SK-N-SH treated with all-trans-retinoic acid at 6 μM for 48 hours (cell line): ENCODE results near the gene HPS4.

Experiments
- ATAC-seq: fragments of 200-7000 bp; cut with Tn5 transposase; 3 replicates; pipeline ENCODE4 v1.9.1; 2020; ENCODE audit warnings: mild to moderate bottlenecking, moderate library complexity
- ARNTL ChIP-seq: fragments of 450-650 bp; formaldehyde crosslinking; IDR thresholded peaks from 2 replicates; pipeline ENCODE4 v1.5.0; 2020; ENCODE audit warnings: low read depth, mild to moderate bottlenecking, moderate library complexity, borderline replicate concordance
- BACH2 ChIP-seq: fragments of 250-450 bp; sonication (Bioruptor Pico); IDR thresholded peaks from 2 replicates; pipeline ENCODE4 v1.9.0; 2021; ENCODE audit warnings: mild to moderate bottlenecking, borderline replicate concordance
- CREB5 ChIP-seq: fragments of 250-450 bp; sonication (Bioruptor Pico); IDR thresholded peaks from 2 replicates; pipeline ENCODE4 v1.5.1; 2020; ENCODE audit warnings: low read depth, mild to moderate bottlenecking, moderate library complexity
- CSDC2 ChIP-seq: fragments of 250-450 bp; sonication (Bioruptor Pico); IDR thresholded peaks from 2 replicates; pipeline ENCODE4 v1.5.0; 2020; ENCODE audit warnings: mild to moderate bottlenecking, moderate library complexity
- CSRNP3 ChIP-seq: fragments of 250-450 bp; sonication (Bioruptor Pico); IDR thresholded peaks from 2 replicates; pipeline ENCODE4 v1.5.1; 2021; ENCODE audit warnings: mild to moderate bottlenecking, moderate library complexity
- ESRRG ChIP-seq: fragments of 250-450 bp; sonication (Bioruptor Pico); IDR thresholded peaks from 2 replicates; pipeline ENCODE4 v1.6.1; 2021; ENCODE audit warnings: mild to moderate bottlenecking
- GLIS3 ChIP-seq: fragments of 250-450 bp; sonication (Bioruptor Pico); IDR thresholded peaks from 2 replicates; pipeline ENCODE4 v1.5.0; 2020; ENCODE audit warnings: mild to moderate bottlenecking, moderate library complexity
- ISL1 ChIP-seq: fragments of 250-450 bp; sonication (Bioruptor Pico); IDR thresholded peaks from 2 replicates; pipeline ENCODE4 v2.1.2; 2022; ENCODE audit warnings: mild to moderate bottlenecking, moderate library complexity
- OSR1 ChIP-seq: fragments of 250-450 bp; sonication (Bioruptor Pico); IDR thresholded peaks from 2 replicates; pipeline ENCODE4 v1.8.0; 2022; ENCODE audit warnings: moderate library complexity, mild to moderate bottlenecking, inconsistent platforms
- PATZ1 ChIP-seq: fragments of 250-450 bp; sonication (Bioruptor Pico); IDR thresholded peaks from 2 replicates; pipeline ENCODE4 v1.8.0; 2020; ENCODE audit warnings: mild to moderate bottlenecking, moderate library complexity, borderline replicate concordance
- POU6F1 ChIP-seq: fragments of 250-450 bp; sonication (Bioruptor Pico); IDR thresholded peaks from 2 replicates; pipeline ENCODE4 v1.8.0; 2021; ENCODE audit warnings: low read depth, mild to moderate bottlenecking, moderate library complexity, borderline replicate concordance
- RARB ChIP-seq: fragments of 250-450 bp; sonication (Bioruptor Pico); IDR thresholded peaks from 2 replicates; pipeline ENCODE4 v1.8.0; 2021; ENCODE audit warnings: mild to moderate bottlenecking, moderate library complexity
- SNAI2 ChIP-seq: fragments of 250-450 bp; sonication (Bioruptor Pico); IDR thresholded peaks from 2 replicates; pipeline ENCODE4 v1.5.0; 2020; ENCODE audit warnings: mild to moderate bottlenecking, moderate library complexity
- TCF4 ChIP-seq: fragments of 250-450 bp; sonication (Bioruptor Pico); IDR thresholded peaks from 2 replicates; pipeline ENCODE4 v1.8.0; 2021; ENCODE audit warnings: mild to moderate bottlenecking, moderate library complexity, borderline replicate concordance
- TOX ChIP-seq: fragments of 250-450 bp; sonication (Bioruptor Pico); IDR thresholded peaks from 2 replicates; pipeline ENCODE4 v1.8.0; 2021; ENCODE audit warnings: mild to moderate bottlenecking, moderate library complexity, borderline replicate concordance
- ZC3H10 ChIP-seq: fragments of 250-450 bp; sonication (Bioruptor Pico); IDR thresholded peaks from 2 replicates; pipeline ENCODE4 v1.5.1; 2021; ENCODE audit warnings: mild to moderate bottlenecking, moderate library complexity
- ZFP3 ChIP-seq: fragments of 250-450 bp; sonication (Bioruptor Pico); IDR thresholded peaks from 2 replicates; pipeline ENCODE4 v1.5.0; 2020; ENCODE audit warnings: mild to moderate bottlenecking, moderate library complexity
- ZNF565 ChIP-seq: fragments of 450-650 bp; formaldehyde crosslinking; conservative IDR thresholded peaks from 2 replicates; pipeline ENCODE4 v1.5.0; 2020; ENCODE audit warnings: low read depth, mild to moderate bottlenecking, moderate library complexity
- ZNF70 ChIP-seq: fragments of 450-650 bp; formaldehyde crosslinking; IDR thresholded peaks from 2 replicates; pipeline ENCODE4 v1.5.0; 2020; ENCODE audit warnings: mild to moderate bottlenecking, moderate library complexity
- ZNF8 ChIP-seq: fragments of 450-650 bp; formaldehyde crosslinking; IDR thresholded peaks from 2 replicates; pipeline ENCODE4 v1.5.0; 2020; ENCODE audit warnings: mild to moderate bottlenecking, moderate library complexity

Gene HPS4

GRCh38 chr22:26502688-26503561 lies 19.3 kb upstream of the HPS4 start (continued):
- TF ChIP-seq CREB5 (CRISPR knock-in tag), result no peak
- no peak for TF ChIP-seq ARNTL (CRISPR knock-in tag)

- no peak for TF ChIP-seq ZC3H10 (CRISPR knock-in tag)
- TF ChIP-seq CREB5 (CRISPR knock-in tag), result no peak
- no peak for TF ChIP-seq ARNTL (CRISPR knock-in tag)
- no peak for TF ChIP-seq CSRNP3 (CRISPR knock-in tag)
- no peak for TF ChIP-seq ZFP3 (CRISPR knock-in tag)
- TF ChIP-seq, all 23 proteins: peak for 0
- no peak for ATAC-seq
Observed at GRCh38 chr22:26501996-26502395, 18.4 kb upstream of the HPS4 start.

GRCh38 chr22:26499188-26499703 lies 15.7 kb upstream of the HPS4 start:
- ATAC-seq, result no peak
- TF ChIP-seq TCF4 (CRISPR knock-in tag) (no peak), ZNF8 (no peak), OSR1 (CRISPR knock-in tag) (no peak), ZC3H10 (CRISPR knock-in tag) (no peak), CSRNP3 (CRISPR knock-in tag) (no peak), ZFP3 (CRISPR knock-in tag) (no peak), BACH2 (CRISPR knock-in tag) (no peak), ZNF70 (CRISPR knock-in tag) (no peak), ESRRG (CRISPR knock-in tag) (no peak), TOX (CRISPR knock-in tag) (no peak)
- TF ChIP-seq, all 23 proteins: peak for 0

- TF ChIP-seq ZNF565 (CRISPR knock-in tag) (no peak), GLIS3 (CRISPR knock-in tag) (no peak), CSDC2 (CRISPR knock-in tag) (no peak), PATZ1 (no peak), TCF4 (CRISPR knock-in tag) (no peak), SNAI2 (CRISPR knock-in tag) (no peak), ZFP3 (CRISPR knock-in tag) (no peak), RARB (CRISPR knock-in tag) (no peak), ZC3H10 (CRISPR knock-in tag) (no peak), POU6F1 (CRISPR knock-in tag) (no peak), ISL1 (CRISPR knock-in tag) (no peak), ZNF8 (no peak), ZNF70 (CRISPR knock-in tag) (no peak), ARNTL (CRISPR knock-in tag) (no peak), OSR1 (CRISPR knock-in tag) (no peak)
- ATAC-seq, result no peak
Observed at GRCh38 chr22:26496456-26496855, 12.9 kb upstream of the HPS4 start.
